NOMO-1 (cell line): ENCODE results near the gene LMCD1.

Source experiments
- DNase-seq, 2 experiments: peaks; one replicate each; lab custom pipeline; 2025; ENCODE audit not compliant: unreplicated experiment in 2 of 2; lab: John Stamatoyannopoulos, UW

LMCD1 gene

GRCh38 chr3:8501371-8502131, at the start of gene LMCD1:
TSS of gene LMCD1 (plus strand) at chr3:8501823. CDS start at chr3:8501939, 116 bp downstream.
- DNase-seq: peak; percentile 39 to 50

GRCh38 chr3:8452112-8452511, 49.5 kb upstream of the LMCD1 start:
- no peak for DNase-seq

- no peak for DNase-seq
Observed at GRCh38 chr3:8453153-8453552, 48.5 kb upstream of the LMCD1 start.

GRCh38 chr3:8455526-8456411, 45.9 kb upstream of the LMCD1 start:
- DNase-seq: no peak

GRCh38 chr3:8456412-8456811, 45.2 kb upstream of the LMCD1 start:
- no peak for DNase-seq

GRCh38 chr3:8457039-8457438, 44.6 kb upstream of the LMCD1 start:
- DNase-seq: no peak

GRCh38 chr3:8458238-8458661, 43.4 kb upstream of the LMCD1 start:
- no peak for DNase-seq

- DNase-seq: no peak
Observed at GRCh38 chr3:8458711-8459110, 42.9 kb upstream of the LMCD1 start.

- no peak for DNase-seq
Observed at GRCh38 chr3:8460050-8460708, 41.4 kb upstream of the LMCD1 start.

GRCh38 chr3:8460815-8461456, 40.7 kb upstream of the LMCD1 start:
- DNase-seq: no peak

GRCh38 chr3:8464668-8465067, 37.0 kb upstream of the LMCD1 start:
- DNase-seq: no peak

GRCh38 chr3:8466526-8466925, 35.1 kb upstream of the LMCD1 start:
- no peak for DNase-seq

- DNase-seq: no peak
Observed at GRCh38 chr3:8470801-8471200, 30.8 kb upstream of the LMCD1 start.

- no peak for DNase-seq
Observed at GRCh38 chr3:8472549-8472948, 29.1 kb upstream of the LMCD1 start.

GRCh38 chr3:8473029-8473428, 28.6 kb upstream of the LMCD1 start:
- DNase-seq: no peak

GRCh38 chr3:8473990-8474389, 27.6 kb upstream of the LMCD1 start:
- no peak for DNase-seq

GRCh38 chr3:8474991-8475390, 26.6 kb upstream of the LMCD1 start:
- DNase-seq: no peak

- no peak for DNase-seq
Observed at GRCh38 chr3:8480699-8481098, 20.9 kb upstream of the LMCD1 start.

GRCh38 chr3:8481380-8481779, 20.2 kb upstream of the LMCD1 start:
- DNase-seq: no peak

GRCh38 chr3:8482263-8482662, 19.4 kb upstream of the LMCD1 start:
- DNase-seq: no peak
